ENCODE results near the gene SLC16A10.

DNA sequence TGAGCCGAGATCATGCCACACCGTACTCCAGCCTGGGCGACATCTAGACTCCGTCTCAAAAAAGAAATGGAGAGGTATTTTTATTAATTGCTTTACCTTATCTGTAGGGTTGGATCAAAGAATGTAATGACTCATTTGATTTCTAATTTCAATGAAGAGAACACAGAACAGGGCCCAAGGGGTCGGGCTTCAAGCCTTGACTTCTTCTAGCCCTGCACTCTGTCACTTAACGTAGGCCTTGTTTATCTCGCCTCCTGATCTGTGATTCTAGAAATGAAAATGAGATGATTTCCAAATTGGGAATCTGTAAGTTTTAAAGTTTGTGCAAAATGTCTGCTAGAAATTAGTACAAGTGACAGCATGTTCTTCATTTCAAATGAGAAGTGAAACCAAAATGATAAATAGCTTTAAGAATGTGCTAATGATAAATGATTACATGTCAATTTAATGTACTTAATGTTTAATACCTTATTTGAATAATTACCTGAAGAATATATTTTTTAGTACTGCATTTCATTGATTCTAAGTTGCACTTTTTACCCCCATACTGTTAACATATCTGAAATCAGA is 180.5 kb downstream of the SLC16A10 start:
- TF ChIP-seq, protein P1, sequence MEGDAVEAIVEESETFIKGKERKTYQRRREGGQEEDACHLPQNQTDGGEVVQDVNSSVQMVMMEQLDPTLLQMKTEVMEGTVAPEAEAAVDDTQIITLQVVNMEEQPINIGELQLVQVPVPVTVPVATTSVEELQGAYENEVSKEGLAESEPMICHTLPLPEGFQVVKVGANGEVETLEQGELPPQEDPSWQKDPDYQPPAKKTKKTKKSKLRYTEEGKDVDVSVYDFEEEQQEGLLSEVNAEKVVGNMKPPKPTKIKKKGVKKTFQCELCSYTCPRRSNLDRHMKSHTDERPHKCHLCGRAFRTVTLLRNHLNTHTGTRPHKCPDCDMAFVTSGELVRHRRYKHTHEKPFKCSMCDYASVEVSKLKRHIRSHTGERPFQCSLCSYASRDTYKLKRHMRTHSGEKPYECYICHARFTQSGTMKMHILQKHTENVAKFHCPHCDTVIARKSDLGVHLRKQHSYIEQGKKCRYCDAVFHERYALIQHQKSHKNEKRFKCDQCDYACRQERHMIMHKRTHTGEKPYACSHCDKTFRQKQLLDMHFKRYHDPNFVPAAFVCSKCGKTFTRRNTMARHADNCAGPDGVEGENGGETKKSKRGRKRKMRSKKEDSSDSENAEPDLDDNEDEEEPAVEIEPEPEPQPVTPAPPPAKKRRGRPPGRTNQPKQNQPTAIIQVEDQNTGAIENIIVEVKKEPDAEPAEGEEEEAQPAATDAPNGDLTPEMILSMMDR (IDR thresholded peaks at IDR 0.05): no peak
- TF ChIP-seq EP300 (IDR thresholded peaks at IDR 0.05; ENCODE audit: low read depth): no peak
